ENCODE measurements around the gene METTL23.

The METTL23 gene

GRCh38 chr17:76726776-76727718 lies at the start of gene METTL23:
Gene METTL23, plus strand, starts transcription at chr17:76726839. Its CDS starts 2,872 bp downstream, at chr17:76729711.
- peak; percentile 53 to 68 (median 60) for DNase-seq (ENCODE audit: low read depth in 4 of 4, low spot score in 1 of 4)

DNA sequence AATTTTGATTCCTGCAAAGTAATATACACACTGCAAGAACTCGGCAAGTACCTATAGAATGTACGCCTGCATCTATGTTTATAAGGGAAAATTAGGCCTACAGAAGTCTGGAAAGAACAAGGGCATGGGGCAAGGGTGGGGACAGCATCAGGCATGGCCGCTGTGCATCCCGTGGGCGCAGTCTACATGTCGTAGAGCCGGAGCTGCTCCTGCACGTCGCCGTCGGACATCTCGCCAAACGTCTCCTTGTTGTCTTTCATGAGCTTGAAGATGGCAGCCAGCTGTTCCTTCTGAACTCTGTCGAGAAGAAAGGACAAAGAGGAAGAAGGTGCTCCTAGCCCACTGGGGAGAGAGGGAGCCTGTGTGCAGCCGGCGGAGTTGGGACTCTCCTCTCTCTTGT lies 49.2 kb upstream of the METTL23 start:
- DNase-seq (ENCODE audit: low read depth in 4 of 4, low spot score in 1 of 4), result no peak

- no peak for DNase-seq (ENCODE audit: low read depth in 4 of 4, low spot score in 1 of 4)
These were observed 48.3 kb upstream of the METTL23 start for GRCh38 chr17:76678330-76678729.

- no peak for DNase-seq (ENCODE audit: low read depth in 4 of 4, low spot score in 1 of 4)
These were observed 47.4 kb upstream of the METTL23 start for GRCh38 chr17:76679239-76679638.

DNA sequence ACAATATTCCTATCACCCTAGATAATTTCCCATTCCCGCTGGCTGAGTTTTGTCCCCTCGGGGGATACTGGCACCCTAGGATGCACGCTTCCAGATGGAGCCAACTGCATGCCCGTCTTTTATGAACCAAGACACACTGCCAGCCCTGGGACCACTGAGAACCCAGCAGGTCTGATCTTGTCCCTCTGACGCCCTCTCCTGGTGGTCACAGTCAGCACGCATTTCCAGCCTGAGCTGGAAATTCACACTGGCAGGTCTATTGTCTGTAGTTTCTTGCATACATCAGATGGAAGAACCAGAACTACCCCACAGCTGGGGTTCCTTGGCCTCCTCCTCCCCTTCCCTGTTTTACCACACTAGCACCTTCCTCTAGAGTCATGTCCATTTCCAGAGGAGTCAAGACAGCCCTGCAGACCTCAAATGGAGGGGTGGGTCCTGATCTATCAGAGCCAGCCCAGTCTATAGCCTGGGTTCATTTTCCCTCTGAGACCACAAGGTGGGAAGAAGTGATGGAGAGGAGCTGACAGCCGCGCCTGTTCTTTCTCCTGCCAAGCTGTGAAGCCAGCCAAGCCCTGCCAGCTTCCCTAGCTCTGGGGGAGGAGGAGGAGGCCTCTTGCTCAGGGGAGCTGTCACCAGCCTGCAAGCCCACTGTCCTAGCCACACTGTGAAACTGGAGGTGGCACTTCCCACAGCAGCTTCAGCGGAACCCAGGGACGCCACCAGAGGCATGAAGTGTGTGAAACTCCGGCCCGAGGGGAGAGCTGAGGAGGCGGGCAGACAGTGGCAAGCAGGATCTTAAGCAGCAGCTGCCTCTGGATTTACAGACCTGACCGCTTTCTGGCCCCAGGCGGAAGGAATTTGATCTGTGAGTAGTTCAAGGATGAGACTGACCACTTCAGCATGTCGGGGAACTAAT lies 45.2 kb upstream of the METTL23 start:
- peak in 3 of 4 experiments; percentile 39 to 55 (median 39) for DNase-seq (ENCODE audit: low read depth in 4 of 4, low spot score in 1 of 4)

- no peak for DNase-seq (ENCODE audit: low read depth in 4 of 4, low spot score in 1 of 4)
These were observed 44.3 kb upstream of the METTL23 start for GRCh38 chr17:76682296-76682695.

DNA sequence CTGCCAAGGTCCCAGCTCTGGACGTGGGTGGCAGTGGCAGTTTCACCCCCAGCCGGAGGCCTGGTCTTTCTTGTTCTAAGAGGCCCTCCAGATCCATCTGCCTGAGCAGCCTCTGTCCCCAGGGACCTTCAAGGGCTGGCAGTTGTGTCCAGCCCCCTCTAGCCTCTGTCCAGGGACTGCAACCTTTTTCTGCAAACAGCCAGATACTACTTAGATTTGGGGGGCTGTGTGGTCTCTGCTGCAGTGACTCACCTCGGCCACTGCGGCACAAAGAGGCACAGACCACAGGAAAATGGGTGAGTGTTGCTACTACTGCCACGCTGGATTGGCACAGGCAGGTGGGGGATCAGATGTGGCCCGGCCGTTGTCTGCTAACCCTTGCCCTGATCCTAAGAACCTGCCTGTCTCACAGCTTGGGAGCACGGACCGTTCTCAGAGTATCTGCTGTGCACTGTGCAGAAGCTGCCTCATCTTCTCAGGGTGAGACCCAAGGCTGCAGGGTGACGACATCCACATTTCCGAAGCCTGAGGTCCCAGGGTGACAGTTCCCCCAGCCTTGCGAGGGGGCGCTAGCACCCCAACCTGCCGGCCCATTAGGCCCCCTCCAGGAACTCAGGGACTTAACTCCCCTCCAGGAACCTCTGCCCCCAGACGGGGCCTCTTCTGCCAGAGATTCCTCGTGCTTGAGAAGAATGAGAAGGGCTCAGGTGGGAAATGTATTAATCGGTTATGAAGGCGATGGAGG lies 43.5 kb upstream of the METTL23 start:
- DNase-seq (ENCODE audit: low read depth in 4 of 4, low spot score in 1 of 4), result no peak

- DNase-seq (ENCODE audit: low read depth in 4 of 4, low spot score in 1 of 4), result no peak
These were observed 42.5 kb upstream of the METTL23 start for GRCh38 chr17:76683921-76684745.

GRCh38 chr17:76684756-76685155 lies 41.9 kb upstream of the METTL23 start:
- DNase-seq (ENCODE audit: low read depth in 4 of 4, low spot score in 1 of 4), result no peak

- no peak for DNase-seq (ENCODE audit: low read depth in 4 of 4, low spot score in 1 of 4)
These were observed 41.3 kb upstream of the METTL23 start for GRCh38 chr17:76685366-76685765.

DNA sequence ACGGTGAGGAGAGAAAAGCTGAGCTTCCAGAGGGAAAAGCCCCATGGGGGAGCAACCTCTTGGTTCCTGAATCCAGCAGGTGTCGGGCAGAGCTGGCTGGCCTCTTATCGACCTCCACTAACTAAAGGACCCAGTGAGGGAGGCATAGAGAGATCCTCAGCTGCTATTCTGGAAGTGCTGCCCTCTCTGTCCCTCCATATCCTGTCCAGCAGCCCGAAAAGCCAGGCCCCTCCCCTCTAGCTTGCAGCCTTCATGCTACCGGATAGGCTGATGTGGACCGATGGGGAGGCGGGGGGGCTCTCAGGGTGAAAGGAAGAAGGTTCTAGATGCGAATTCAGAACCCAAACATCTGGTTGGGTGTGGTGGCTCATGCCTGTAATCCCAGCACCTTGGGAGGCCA lies 40.8 kb upstream of the METTL23 start:
- DNase-seq (ENCODE audit: low read depth in 4 of 4, low spot score in 1 of 4), result no peak

DNA sequence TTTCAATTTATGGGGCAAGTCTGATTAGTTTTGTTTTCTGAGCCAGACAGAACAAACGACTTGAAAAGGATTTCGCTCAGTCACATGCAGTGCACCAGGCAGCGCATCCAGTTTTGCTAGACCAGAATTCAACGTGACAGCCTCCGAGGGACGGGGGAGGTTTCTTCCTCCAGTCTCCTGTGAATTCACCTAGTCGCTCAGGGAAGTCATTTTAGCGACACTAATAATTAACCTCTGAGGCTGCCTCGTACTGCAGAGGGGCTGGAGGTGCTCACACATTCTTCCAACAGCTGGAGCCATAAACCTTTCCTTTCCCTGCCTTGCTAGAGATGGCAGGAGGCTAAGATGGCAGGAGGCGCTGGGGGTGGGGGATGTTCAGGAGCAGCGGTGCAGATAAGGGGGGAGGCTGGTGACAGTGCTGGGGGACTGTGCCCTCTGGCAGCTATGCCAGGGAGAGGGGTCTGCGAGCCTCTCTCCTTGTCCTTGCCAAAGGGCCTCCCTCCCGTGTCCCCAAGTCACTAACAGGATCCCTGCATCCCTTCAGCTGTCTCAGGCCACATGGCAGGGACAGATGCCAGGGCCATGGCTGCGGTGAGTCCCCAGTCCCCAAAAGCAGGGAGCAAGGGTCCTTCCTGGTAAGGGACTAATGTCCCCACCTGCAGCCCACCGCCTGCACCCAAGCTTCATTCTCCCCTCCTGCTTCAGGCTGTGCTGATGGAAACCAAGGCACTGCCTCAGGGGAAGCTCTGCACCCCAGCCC lies 39.9 kb upstream of the METTL23 start:
- no peak for DNase-seq (ENCODE audit: low read depth in 4 of 4, low spot score in 1 of 4)

GRCh38 chr17:76687298-76688164 lies 39.1 kb upstream of the METTL23 start:
- no peak for DNase-seq (ENCODE audit: low read depth in 4 of 4, low spot score in 1 of 4)

DNA sequence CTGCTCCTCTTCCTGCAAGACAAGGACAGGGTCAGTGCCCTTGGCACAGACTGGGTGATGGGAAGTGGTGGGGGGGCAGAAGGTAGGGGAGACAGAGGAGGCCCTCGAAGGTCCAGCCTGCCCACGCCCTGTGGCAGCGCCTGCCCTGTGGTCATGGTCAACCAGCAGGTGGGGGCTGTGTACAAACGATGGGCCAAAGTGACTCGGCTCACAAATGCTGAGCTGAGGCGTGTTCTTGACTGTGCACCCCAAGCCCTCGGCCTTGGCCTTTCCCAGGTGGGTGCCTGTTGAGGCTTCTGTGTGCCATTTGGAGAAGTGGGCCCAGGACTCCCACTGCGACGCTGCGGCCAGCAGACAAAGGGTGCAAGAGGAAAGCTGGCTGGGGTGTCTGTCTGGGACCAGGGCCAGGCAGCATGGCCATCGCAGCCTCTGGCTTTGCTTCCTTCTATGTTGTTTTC lies 38.4 kb upstream of the METTL23 start:
- DNase-seq (ENCODE audit: low read depth in 4 of 4, low spot score in 1 of 4), result no peak

- DNase-seq (ENCODE audit: low read depth in 4 of 4, low spot score in 1 of 4), result no peak
These were observed 36.8 kb upstream of the METTL23 start for GRCh38 chr17:76689859-76690258.

- DNase-seq (ENCODE audit: low read depth in 4 of 4, low spot score in 1 of 4), result no peak
These were observed 35.9 kb upstream of the METTL23 start for GRCh38 chr17:76690596-76691280.

- DNase-seq (ENCODE audit: low read depth in 4 of 4, low spot score in 1 of 4), result no peak
These were observed 35.1 kb upstream of the METTL23 start for GRCh38 chr17:76691379-76692191.
